Measurements from ENCODE around the gene IGFBP7. TPM values are rescaled to one million over a fixed set of nuclear protein-coding genes. Genes with fewer than 3 reads are reported as not detected.

Gene IGFBP7
- total RNA-seq (1,000 to 10,000 TPM; 2,521 to 2,714 TPM), polyA plus RNA-seq (1,000 to 10,000 TPM; 2,886 to 5,050 TPM)
- long read RNA-seq, donor 1, transcript IGFBP7-203 (4 exons, 1,251 nt) = minor isoform, 8 of 875 reads
- long read RNA-seq, donor 1, transcript IGFBP7-201 (5 exons, 1,427 nt) = major isoform, 723 of 875 reads
- long read RNA-seq, donor 1, partial matches to known transcripts = 57 of 875 reads
- long read RNA-seq, donor 1, other reads (novel, unspliced or antisense) = 87 of 875 reads
- long read RNA-seq, donor 2, transcript IGFBP7-201 (5 exons, 1,427 nt) = major isoform, 802 of 952 reads
- long read RNA-seq, donor 2, transcript IGFBP7-203 (4 exons, 1,251 nt) = minor isoform, 7 of 952 reads
- long read RNA-seq, donor 2, partial matches to known transcripts = 31 of 952 reads
- long read RNA-seq, donor 2, other reads (novel, unspliced or antisense) = 112 of 952 reads

DNA sequence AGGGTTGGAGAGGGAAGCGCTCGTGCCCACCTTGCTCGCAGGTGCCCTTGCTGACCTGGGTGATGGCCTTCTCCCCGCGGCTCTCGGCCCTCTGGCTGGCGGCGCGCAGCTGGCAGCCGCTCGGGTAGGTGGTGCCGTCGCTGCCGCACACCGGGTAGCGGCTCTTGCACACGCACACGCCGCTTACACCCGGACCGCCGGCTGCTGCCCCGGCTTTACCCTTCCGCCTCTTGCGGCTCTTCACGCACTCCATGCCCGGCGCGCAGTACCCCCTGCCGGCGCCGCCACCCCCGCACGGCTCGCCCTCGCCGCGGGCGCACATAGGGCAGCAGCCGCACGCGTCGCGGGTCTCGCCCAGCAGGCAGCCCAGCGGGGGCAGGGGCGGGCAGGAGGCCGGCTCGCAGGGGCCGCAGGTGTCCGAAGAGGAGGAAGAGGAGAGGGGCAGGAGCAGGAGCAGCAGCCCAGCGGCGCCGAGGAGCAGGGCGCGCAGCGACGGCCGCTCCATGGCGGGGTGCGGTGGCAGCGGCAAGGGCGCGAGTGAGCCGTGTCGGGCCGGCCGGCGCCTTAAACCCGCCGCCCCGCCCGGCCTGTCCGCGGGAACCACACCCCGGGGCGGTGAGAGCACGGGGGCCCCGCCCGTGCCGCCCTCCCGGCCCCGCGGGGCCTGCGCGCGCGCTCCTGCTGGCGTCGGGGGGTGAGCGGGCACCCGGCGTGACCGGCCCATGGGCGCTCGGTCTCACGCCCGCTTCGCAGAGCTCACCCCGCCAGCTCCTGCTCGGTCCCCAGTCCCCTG, at the start of gene IGFBP7:
Gene IGFBP7 (minus strand): TSS at position 539 of the 793 bp plus-strand sequence. CDS start 34 bp downstream, at position 505.
- no peaks in the 10 kb centered on the region for H3K9me3 ChIP-seq (ENCODE audit: control insufficient read depth, low read length)
- ATAC-seq (ENCODE audit: low FRiP score) (peak; percentile 90), DNase-seq (peak; percentile 80 to 91)
- peak within 1 kb of the TSS; percentile 81 to 96 for H3K27ac ChIP-seq (ENCODE audit: low read depth in 1 of 2, low read length in 2 of 2)
- no peaks in the 10 kb centered on the region for H3K36me3 ChIP-seq (ENCODE audit: control insufficient read depth in 1 of 2, insufficient read depth in 2 of 2, low read length in 1 of 2)
- peak within 1 kb of the TSS; percentile 71 to 79 for H3K4me3 ChIP-seq (ENCODE audit: low read length in 2 of 2)
- H3K27me3 ChIP-seq (ENCODE audit: control insufficient read depth in 1 of 2, insufficient read depth in 2 of 2, low read length in 1 of 2) = no peaks in the 10 kb centered on the region
- peaks cover 0 to under 1% of the 10 kb centered on the region in 2 donors for H3K4me1 ChIP-seq (ENCODE audit: control insufficient read depth in 1 of 2, insufficient read depth in 2 of 2, low read length in 2 of 2)
- 0% methylated on average over 46 to 101 of the region's 101 CpGs for WGBS, 2 donors
- intact Hi-C loops (cut with DNase I) = loop anchor here (2.0 to 10.0 kb wide), 4 partner anchors 37 to 195 kb away; no protein-coding TSS in a partner anchor

- H3K9me3 ChIP-seq (ENCODE audit: control insufficient read depth, low read length) = no peaks in the 10 kb centered on the region
- intact Hi-C loops (cut with DNase I) = loop anchor here (5.0 kb wide), 3 partner anchors 123 to 902 kb away; no protein-coding TSS in a partner anchor
- H3K4me1 ChIP-seq (ENCODE audit: control insufficient read depth in 1 of 2, insufficient read depth in 2 of 2, low read length in 2 of 2) = no peaks in the 10 kb centered on the region
- no peaks in the 10 kb centered on the region for H3K36me3 ChIP-seq (ENCODE audit: control insufficient read depth in 1 of 2, insufficient read depth in 2 of 2, low read length in 1 of 2)
- whole genome bisulfite sequencing, 2 donors = 71 to 90% methylated on average over 1 of the region's 1 CpG
- no peak overlapping the region for H3K27ac ChIP-seq (ENCODE audit: low read depth in 1 of 2, low read length in 2 of 2)
- DNase-seq = no peak
- H3K4me3 ChIP-seq (ENCODE audit: low read length in 2 of 2) = no peak overlapping the region
- no peak for ATAC-seq (ENCODE audit: low FRiP score)
- no peaks in the 10 kb centered on the region for H3K27me3 ChIP-seq (ENCODE audit: control insufficient read depth in 1 of 2, insufficient read depth in 2 of 2, low read length in 1 of 2)
Measured at GRCh38 chr4:57159866-57160265, 49.7 kb upstream of the IGFBP7 start.

DNA sequence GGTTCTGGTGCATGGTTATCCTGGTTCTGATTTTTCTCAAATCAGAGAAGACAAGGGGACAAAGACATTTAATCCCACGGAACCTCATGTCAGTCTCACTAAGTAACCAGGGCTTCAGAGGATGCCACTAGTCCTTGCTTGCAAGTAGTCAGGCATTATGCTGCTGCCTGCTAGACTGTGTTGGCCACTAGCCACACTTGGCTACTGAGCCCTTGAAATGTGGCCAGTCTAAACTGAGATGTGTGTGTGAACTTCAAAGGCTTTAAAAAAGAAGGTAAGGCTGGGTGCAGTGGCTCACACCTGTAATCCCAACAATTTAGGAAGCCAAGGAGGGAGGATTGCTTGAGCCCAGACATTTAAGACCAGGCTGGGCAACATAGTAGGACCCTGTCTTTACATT, 48.6 kb upstream of the IGFBP7 start:
- Histone ChIP-seq H3K27me3 (ENCODE audit: control insufficient read depth in 1 of 2, insufficient read depth in 2 of 2, low read length in 1 of 2) (no peaks in the 10 kb centered on the region), H3K9me3 (ENCODE audit: control insufficient read depth, low read length) (no peaks in the 10 kb centered on the region), H3K4me1 (ENCODE audit: control insufficient read depth in 1 of 2, insufficient read depth in 2 of 2, low read length in 2 of 2) (no peaks in the 10 kb centered on the region), H3K27ac (ENCODE audit: low read depth in 1 of 2, low read length in 2 of 2) (no peak overlapping the region), H3K36me3 (ENCODE audit: control insufficient read depth in 1 of 2, insufficient read depth in 2 of 2, low read length in 1 of 2) (no peaks in the 10 kb centered on the region), H3K4me3 (ENCODE audit: low read length in 2 of 2) (no peak overlapping the region)
- no peak for ATAC-seq (ENCODE audit: low FRiP score)
- 88 to 97% methylated on average over 1 of the region's 1 CpG for WGBS, 2 donors
- intact Hi-C loops (cut with DNase I) = no loop called here
- DNase-seq = no peak

GRCh38 chr4:57158221-57158620, 48.0 kb upstream of the IGFBP7 start:
- ATAC-seq (ENCODE audit: low FRiP score) = no peak
- no peak overlapping the region for H3K4me3 ChIP-seq (ENCODE audit: low read length in 2 of 2)
- H3K9me3 ChIP-seq (ENCODE audit: control insufficient read depth, low read length) = no peaks in the 10 kb centered on the region
- intact Hi-C loops (cut with DNase I) = no loop called here
- no peaks in the 10 kb centered on the region for H3K4me1 ChIP-seq (ENCODE audit: control insufficient read depth in 1 of 2, insufficient read depth in 2 of 2, low read length in 2 of 2)
- no peak overlapping the region for H3K27ac ChIP-seq (ENCODE audit: low read depth in 1 of 2, low read length in 2 of 2)
- no peaks in the 10 kb centered on the region for H3K36me3 ChIP-seq (ENCODE audit: control insufficient read depth in 1 of 2, insufficient read depth in 2 of 2, low read length in 1 of 2)
- DNase-seq = no peak
- 63 to 66% methylated on average over 2 of the region's 2 CpGs for WGBS, 2 donors
- no peaks in the 10 kb centered on the region for H3K27me3 ChIP-seq (ENCODE audit: control insufficient read depth in 1 of 2, insufficient read depth in 2 of 2, low read length in 1 of 2)

DNA sequence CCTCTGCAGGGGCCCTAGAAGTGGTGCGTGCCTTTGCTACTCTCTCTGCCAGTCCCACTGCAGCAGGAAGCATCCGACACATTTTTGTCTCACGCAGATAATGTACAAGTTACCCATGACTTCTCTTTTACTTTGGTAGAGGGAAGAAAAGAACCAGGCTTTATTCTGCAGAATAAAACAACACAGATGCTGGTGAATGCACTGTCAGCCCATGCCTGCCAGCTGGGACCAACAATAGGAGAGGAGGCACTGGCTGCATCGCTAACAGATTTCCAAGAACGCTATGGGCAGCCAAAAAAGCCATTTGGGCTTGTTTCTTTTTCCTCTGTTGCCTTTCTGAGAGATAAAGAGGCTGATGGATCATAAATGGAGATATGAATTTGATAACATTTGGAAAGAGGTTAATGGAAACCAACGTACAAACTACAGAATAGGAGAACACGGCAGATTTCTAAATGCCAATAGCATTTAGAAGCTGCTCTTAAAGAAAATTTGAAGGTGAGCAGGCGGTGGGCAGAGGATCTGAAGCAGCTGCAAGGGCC, 47.5 kb upstream of the IGFBP7 start:
- Histone ChIP-seq H3K27me3 (ENCODE audit: control insufficient read depth in 1 of 2, insufficient read depth in 2 of 2, low read length in 1 of 2) (no peaks in the 10 kb centered on the region), H3K36me3 (ENCODE audit: control insufficient read depth in 1 of 2, insufficient read depth in 2 of 2, low read length in 1 of 2) (no peaks in the 10 kb centered on the region), H3K4me3 (ENCODE audit: low read length in 2 of 2) (no peak overlapping the region), H3K4me1 (ENCODE audit: control insufficient read depth in 1 of 2, insufficient read depth in 2 of 2, low read length in 2 of 2) (no peaks in the 10 kb centered on the region), H3K9me3 (ENCODE audit: control insufficient read depth, low read length) (no peaks in the 10 kb centered on the region), H3K27ac (ENCODE audit: low read depth in 1 of 2, low read length in 2 of 2) (no peak overlapping the region)
- ATAC-seq (ENCODE audit: low FRiP score) = no peak
- DNase-seq = no peak
- 75 to 80% methylated on average over 8 of the region's 8 CpGs for WGBS, 2 donors
- intact Hi-C loops (cut with DNase I) = no loop called here

DNA sequence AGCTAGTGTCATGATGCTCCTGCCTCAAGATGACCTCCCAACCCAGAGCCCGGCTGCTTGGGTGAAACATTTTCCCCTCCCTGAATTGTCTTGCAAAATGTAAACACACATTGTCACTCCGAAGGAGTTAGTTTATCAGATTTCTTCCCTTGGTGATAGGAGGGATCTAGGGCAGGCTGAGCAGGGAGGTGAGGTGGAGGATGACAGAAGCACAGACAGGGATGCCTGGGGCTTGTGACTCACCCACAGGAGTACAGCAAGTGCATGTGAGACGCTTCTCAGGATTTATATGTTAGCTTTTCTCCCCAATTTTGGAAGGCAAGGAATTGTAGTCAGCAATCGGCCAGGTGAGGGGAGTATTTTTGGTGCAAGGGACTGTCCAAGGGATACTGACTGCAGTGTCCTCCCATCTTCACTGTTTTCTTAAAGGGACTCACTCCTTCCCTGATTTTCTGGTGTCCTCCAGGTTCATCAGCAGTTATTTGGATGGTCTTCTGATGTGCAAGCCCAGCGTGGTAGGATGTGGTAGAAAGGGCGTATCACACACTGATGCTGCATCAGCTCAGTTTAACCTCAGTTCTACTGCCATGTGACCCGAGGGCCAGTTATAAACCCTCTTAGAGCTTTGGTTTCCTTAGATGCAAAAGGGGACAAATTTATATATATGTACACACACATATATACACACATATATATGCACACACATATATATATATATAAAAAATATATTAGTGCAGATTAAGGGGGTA, 46.2 kb upstream of the IGFBP7 start:
- DNase-seq = no peak
- no peaks in the 10 kb centered on the region for H3K27me3 ChIP-seq (ENCODE audit: control insufficient read depth in 1 of 2, insufficient read depth in 2 of 2, low read length in 1 of 2)
- no peak overlapping the region for H3K4me3 ChIP-seq (ENCODE audit: low read length in 2 of 2)
- no peaks in the 10 kb centered on the region for H3K9me3 ChIP-seq (ENCODE audit: control insufficient read depth, low read length)
- no peaks in the 10 kb centered on the region for H3K36me3 ChIP-seq (ENCODE audit: control insufficient read depth in 1 of 2, insufficient read depth in 2 of 2, low read length in 1 of 2)
- H3K4me1 ChIP-seq (ENCODE audit: control insufficient read depth in 1 of 2, insufficient read depth in 2 of 2, low read length in 2 of 2) = no peaks in the 10 kb centered on the region
- no peak overlapping the region for H3K27ac ChIP-seq (ENCODE audit: low read depth in 1 of 2, low read length in 2 of 2)
- ATAC-seq (ENCODE audit: low FRiP score) = no peak
- WGBS, 2 donors = 92 to 96% methylated on average over 7 of the region's 7 CpGs
- intact Hi-C loops (cut with DNase I) = no loop called here

GRCh38 chr4:57154926-57155325, 44.7 kb upstream of the IGFBP7 start:
- H3K27ac ChIP-seq (ENCODE audit: low read depth in 1 of 2, low read length in 2 of 2) = no peak overlapping the region
- 95 to 98% methylated on average over 3 of the region's 3 CpGs for WGBS, 2 donors
- H3K36me3 ChIP-seq (ENCODE audit: control insufficient read depth in 1 of 2, insufficient read depth in 2 of 2, low read length in 1 of 2) = no peaks in the 10 kb centered on the region
- no peaks in the 10 kb centered on the region for H3K4me1 ChIP-seq (ENCODE audit: control insufficient read depth in 1 of 2, insufficient read depth in 2 of 2, low read length in 2 of 2)
- no peaks in the 10 kb centered on the region for H3K27me3 ChIP-seq (ENCODE audit: control insufficient read depth in 1 of 2, insufficient read depth in 2 of 2, low read length in 1 of 2)
- no peaks in the 10 kb centered on the region for H3K9me3 ChIP-seq (ENCODE audit: control insufficient read depth, low read length)
- ATAC-seq (ENCODE audit: low FRiP score) (no peak), DNase-seq (no peak)
- intact Hi-C loops (cut with DNase I) = no loop called here
- H3K4me3 ChIP-seq (ENCODE audit: low read length in 2 of 2) = no peak overlapping the region

DNA sequence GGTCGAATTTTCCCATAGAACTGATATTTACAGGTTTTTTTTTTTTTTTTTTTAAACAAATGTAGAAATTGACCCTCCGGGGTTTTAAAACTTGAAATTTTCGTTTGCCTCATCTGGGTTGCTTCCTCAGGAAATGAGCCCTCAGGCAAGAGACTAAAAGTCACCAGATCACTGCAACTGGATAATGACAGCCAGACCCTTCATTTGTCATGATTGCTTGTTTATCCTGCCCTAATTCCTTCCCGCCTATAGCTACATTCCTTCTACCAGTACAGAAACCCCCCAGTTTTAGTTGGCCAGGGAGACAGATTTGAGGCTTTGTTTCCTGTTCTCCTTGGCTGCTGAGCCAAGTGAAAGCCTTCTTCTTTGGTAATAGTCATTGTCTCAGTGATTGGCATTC, 44.0 kb upstream of the IGFBP7 start:
- Histone ChIP-seq H3K27ac (ENCODE audit: low read depth in 1 of 2, low read length in 2 of 2) (no peak overlapping the region), H3K9me3 (ENCODE audit: control insufficient read depth, low read length) (no peaks in the 10 kb centered on the region), H3K36me3 (ENCODE audit: control insufficient read depth in 1 of 2, insufficient read depth in 2 of 2, low read length in 1 of 2) (no peaks in the 10 kb centered on the region), H3K4me1 (ENCODE audit: control insufficient read depth in 1 of 2, insufficient read depth in 2 of 2, low read length in 2 of 2) (no peaks in the 10 kb centered on the region), H3K4me3 (ENCODE audit: low read length in 2 of 2) (no peak overlapping the region), H3K27me3 (ENCODE audit: control insufficient read depth in 1 of 2, insufficient read depth in 2 of 2, low read length in 1 of 2) (no peaks in the 10 kb centered on the region)
- intact Hi-C loops (cut with DNase I) = no loop called here
- DNase-seq (no peak), ATAC-seq (ENCODE audit: low FRiP score) (no peak)
- WGBS, 2 donors = 58 to 63% methylated on average over 4 of the region's 4 CpGs

Measured in aorta (tissue), 5 donors.